GM12892 (cell line): ENCODE results near the gene ATP6V0A4.

Source experiments
- POLR2A ChIP-seq: IDR thresholded peaks from 2 replicates; pipeline ENCODE4 v1.6.1; 2011; ENCODE audit warnings: low read depth, low read length, control low read depth
- POLR2AphosphoS5 ChIP-seq: IDR thresholded peaks from 2 replicates; pipeline ENCODE4 v1.6.1; 2011; ENCODE audit warnings: low read depth, low read length, control low read depth
- TAF1 ChIP-seq: IDR thresholded peaks from 2 replicates; pipeline ENCODE4 v1.6.1; 2011; ENCODE audit warnings: low read depth, mild to moderate bottlenecking, control low read depth, low read length, borderline replicate concordance

DNA sequence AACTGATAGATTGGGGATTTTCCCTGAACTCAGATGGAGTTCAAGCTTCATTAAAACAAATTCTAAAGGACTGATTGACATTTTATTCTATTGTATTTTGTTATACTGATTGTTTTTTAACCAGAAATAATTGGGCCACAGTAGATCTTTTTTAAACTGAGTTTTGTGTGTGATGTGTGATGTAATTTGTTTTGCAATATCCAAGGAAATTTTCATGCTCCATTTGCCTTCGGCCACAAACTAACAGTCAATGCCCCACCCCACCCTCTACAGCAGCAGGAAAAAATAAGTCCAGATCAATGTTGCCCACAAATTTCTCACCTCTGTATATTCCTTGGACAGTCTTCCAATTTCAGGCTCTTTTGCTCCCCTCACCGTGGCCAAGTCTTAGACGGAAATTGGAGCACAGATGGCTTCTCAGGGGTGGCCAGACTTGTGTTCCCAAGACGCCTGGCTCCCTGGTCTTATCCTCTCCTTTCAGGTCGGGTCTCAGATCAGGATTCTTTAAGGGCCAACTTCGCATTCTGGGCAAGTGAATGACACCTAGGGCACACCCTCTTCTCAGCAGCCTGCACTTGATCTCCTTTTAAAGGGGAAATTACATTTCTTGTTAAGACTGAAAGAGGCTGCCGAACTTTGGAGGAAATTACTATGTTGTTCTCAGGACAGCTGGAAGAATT lies 97.0 kb downstream of the ATP6V0A4 start, which contains the start of gene SVOPL:
- no peak for TF ChIP-seq POLR2A
- TF ChIP-seq POLR2AphosphoS5, result no peak
- no peak for TF ChIP-seq TAF1
